Measurements from ENCODE around the gene COX7A2.

Gene COX7A2

DNA sequence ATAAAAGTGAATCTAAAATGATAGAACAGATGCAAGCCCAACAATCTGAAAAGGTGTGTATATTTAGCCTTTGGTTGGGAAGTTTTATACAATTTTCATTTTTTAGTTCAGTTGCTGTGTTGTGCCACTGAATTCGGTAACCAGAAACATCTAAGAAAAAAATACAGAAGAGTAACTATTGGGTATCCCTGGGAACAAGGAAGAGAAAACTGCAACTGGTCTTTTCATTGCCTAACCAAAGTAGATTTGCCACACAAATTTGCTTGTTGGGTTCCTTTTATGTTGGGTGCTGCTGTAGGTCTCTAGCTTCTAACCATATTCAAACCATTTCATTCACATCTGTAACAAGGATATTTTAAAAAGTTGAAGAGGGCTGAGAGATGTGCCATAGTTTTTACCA is 43.8 kb upstream of the COX7A2 start:
- Histone ChIP-seq H3K9me3 (replicated peaks; ENCODE audit: insufficient read depth, low read length) (no peaks in the 10 kb centered on the region), H3K27ac (ENCODE audit: low read length) (no peak overlapping the region), H3K9ac (ENCODE audit: low read length) (no peak overlapping the region), H3K79me2 (ENCODE audit: low read length) (peaks cover 22% of the 10 kb centered on the region), H3K36me3 (replicated peaks; ENCODE audit: insufficient read depth, low read length) (no peaks in the 10 kb centered on the region), H2AFZ (ENCODE audit: low read length) (no peak overlapping the region), H3K4me3 (ENCODE audit: low read length) (no peak overlapping the region), H3K27me3 (replicated peaks; ENCODE audit: insufficient read depth, low read length) (no peaks in the 10 kb centered on the region), H4K20me1 (ENCODE audit: insufficient read depth, low read length) (no peaks in the 10 kb centered on the region), H3K4me1 (ENCODE audit: low read length) (peaks cover 4% of the 10 kb centered on the region; the same call in 1 of the 2 replicates), H3K4me2 (ENCODE audit: low read depth, low read length) (no peak overlapping the region), H3F3A (ENCODE audit: insufficient read depth, low read length) (peaks cover 6% of the 10 kb centered on the region), H3K9me2 (replicated peaks; ENCODE audit: insufficient read depth, low read length) (no peaks in the 10 kb centered on the region)
- DNase-seq = no peak
- no peak for TF ChIP-seq EZH2phosphoT487 (IDR thresholded peaks at IDR 0.05; ENCODE audit: low read length)
- TF ChIP-seq, protein P1, sequence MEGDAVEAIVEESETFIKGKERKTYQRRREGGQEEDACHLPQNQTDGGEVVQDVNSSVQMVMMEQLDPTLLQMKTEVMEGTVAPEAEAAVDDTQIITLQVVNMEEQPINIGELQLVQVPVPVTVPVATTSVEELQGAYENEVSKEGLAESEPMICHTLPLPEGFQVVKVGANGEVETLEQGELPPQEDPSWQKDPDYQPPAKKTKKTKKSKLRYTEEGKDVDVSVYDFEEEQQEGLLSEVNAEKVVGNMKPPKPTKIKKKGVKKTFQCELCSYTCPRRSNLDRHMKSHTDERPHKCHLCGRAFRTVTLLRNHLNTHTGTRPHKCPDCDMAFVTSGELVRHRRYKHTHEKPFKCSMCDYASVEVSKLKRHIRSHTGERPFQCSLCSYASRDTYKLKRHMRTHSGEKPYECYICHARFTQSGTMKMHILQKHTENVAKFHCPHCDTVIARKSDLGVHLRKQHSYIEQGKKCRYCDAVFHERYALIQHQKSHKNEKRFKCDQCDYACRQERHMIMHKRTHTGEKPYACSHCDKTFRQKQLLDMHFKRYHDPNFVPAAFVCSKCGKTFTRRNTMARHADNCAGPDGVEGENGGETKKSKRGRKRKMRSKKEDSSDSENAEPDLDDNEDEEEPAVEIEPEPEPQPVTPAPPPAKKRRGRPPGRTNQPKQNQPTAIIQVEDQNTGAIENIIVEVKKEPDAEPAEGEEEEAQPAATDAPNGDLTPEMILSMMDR (IDR thresholded peaks at IDR 0.05; ENCODE audit: low read length) = no peak
- TF ChIP-seq EZH2 (optimal IDR thresholded peaks at IDR 0.05; ENCODE audit: low read depth, low read length) = no peak

GRCh38 chr6:75286955-75287354 is 43.4 kb upstream of the COX7A2 start:
- no peak overlapping the region for H3K4me2 ChIP-seq (ENCODE audit: low read depth, low read length)
- peaks cover 6% of the 10 kb centered on the region for H3K4me1 ChIP-seq (ENCODE audit: low read length)
- H3K4me3 ChIP-seq (ENCODE audit: low read length) = no peak overlapping the region

GRCh38 chr6:75285283-75285639 is 41.7 kb upstream of the COX7A2 start:
- H3K9me3 ChIP-seq (replicated peaks; ENCODE audit: insufficient read depth, low read length) = no peaks in the 10 kb centered on the region
- H3K27ac ChIP-seq (ENCODE audit: low read length) = peak overlapping the region; percentile 72
- H2AFZ ChIP-seq (ENCODE audit: low read length) = peak overlapping the region; percentile 77
- peaks cover 43% of the 10 kb centered on the region for H3K79me2 ChIP-seq (ENCODE audit: low read length)
- peak overlapping the region; percentile 46 for H3K4me2 ChIP-seq (ENCODE audit: low read depth, low read length)
- H3F3A ChIP-seq (ENCODE audit: insufficient read depth, low read length) = peaks cover 6% of the 10 kb centered on the region
- H3K4me3 ChIP-seq (ENCODE audit: low read length) = peak overlapping the region; percentile 85
- H4K20me1 ChIP-seq (ENCODE audit: insufficient read depth, low read length) = peaks cover 2% of the 10 kb centered on the region; the same call in 1 of the 2 replicates
- H3K36me3 ChIP-seq (replicated peaks; ENCODE audit: insufficient read depth, low read length) = no peaks in the 10 kb centered on the region
- H3K4me1 ChIP-seq (ENCODE audit: low read length) = peaks cover 13% of the 10 kb centered on the region
- TF ChIP-seq EZH2 (optimal IDR thresholded peaks at IDR 0.05; ENCODE audit: low read depth, low read length) (no peak), EZH2phosphoT487 (IDR thresholded peaks at IDR 0.05; ENCODE audit: low read length) (no peak)
- TF ChIP-seq, protein P1 (IDR thresholded peaks at IDR 0.05; ENCODE audit: low read length) = no peak
- H3K9ac ChIP-seq (ENCODE audit: low read length) = peak overlapping the region; percentile 54
- no peaks in the 10 kb centered on the region for H3K9me2 ChIP-seq (replicated peaks; ENCODE audit: insufficient read depth, low read length)
- no peaks in the 10 kb centered on the region for H3K27me3 ChIP-seq (replicated peaks; ENCODE audit: insufficient read depth, low read length)
- DNase-seq = no peak

More at GRCh38 chr6:75286955-75287354, 43.4 kb upstream of the COX7A2 start:
- no peak overlapping the region for H3K9ac ChIP-seq (ENCODE audit: low read length)
- H4K20me1 ChIP-seq (ENCODE audit: insufficient read depth, low read length) = no peaks in the 10 kb centered on the region
- H3K9me2 ChIP-seq (replicated peaks; ENCODE audit: insufficient read depth, low read length) = no peaks in the 10 kb centered on the region
- TF ChIP-seq, protein P1 (IDR thresholded peaks at IDR 0.05; ENCODE audit: low read length) = no peak
- peaks cover 26% of the 10 kb centered on the region for H3K79me2 ChIP-seq (ENCODE audit: low read length)
- DNase-seq = no peak
- H3K36me3 ChIP-seq (replicated peaks; ENCODE audit: insufficient read depth, low read length) = no peaks in the 10 kb centered on the region
- no peak overlapping the region for H3K27ac ChIP-seq (ENCODE audit: low read length)
- no peak overlapping the region for H2AFZ ChIP-seq (ENCODE audit: low read length)
- H3K27me3 ChIP-seq (replicated peaks; ENCODE audit: insufficient read depth, low read length) = no peaks in the 10 kb centered on the region
- no peaks in the 10 kb centered on the region for H3K9me3 ChIP-seq (replicated peaks; ENCODE audit: insufficient read depth, low read length)
- peaks cover 6% of the 10 kb centered on the region for H3F3A ChIP-seq (ENCODE audit: insufficient read depth, low read length)
